Duodenal mucosa (tissue), 2 donors: ENCODE results near the gene USH1C.

ENCODE experiments used
- H3K27ac ChIP-seq: one replicate; pipeline ENCODE4 v1.7.0; 2013; ENCODE audit warnings: low read depth, low read length
- H3K27me3 ChIP-seq, 2 donors: one replicate each; pipeline ENCODE4 v1.7.0; 2013; ENCODE audit warnings: low read length in 2 of 2, control low read depth in 1 of 2; ENCODE audit not compliant: insufficient read depth in 2 of 2, control insufficient read depth in 1 of 2
- H3K36me3 ChIP-seq, 2 donors: one replicate each; pipeline ENCODE4 v1.7.0; 2013; ENCODE audit warnings: low read length in 2 of 2, control low read depth in 1 of 2; ENCODE audit not compliant: insufficient read depth in 2 of 2, control insufficient read depth in 1 of 2
- H3K4me1 ChIP-seq, 2 donors: one replicate each; pipeline ENCODE4 v1.7.0; 2013; ENCODE audit warnings: low read length in 2 of 2, control low read depth in 1 of 2; ENCODE audit not compliant: insufficient read depth in 2 of 2, control insufficient read depth in 1 of 2
- H3K4me3 ChIP-seq, 2 donors: one replicate each; pipeline ENCODE4 v1.7.0; 2013; ENCODE audit warnings: low read length in 2 of 2, low read depth in 1 of 2
- H3K9ac ChIP-seq, 2 donors: one replicate each; pipeline ENCODE4 v1.7.0; 2013; ENCODE audit warnings: low read length in 2 of 2, low read depth in 1 of 2
- H3K9me3 ChIP-seq, 2 donors: one replicate each; pipeline ENCODE4 v1.7.0; 2013; ENCODE audit warnings: low read length in 2 of 2, control low read depth in 1 of 2; ENCODE audit not compliant: control insufficient read depth in 1 of 2

The USH1C gene

GRCh38 chr11:17570034-17570433 lies 25.8 kb upstream of the USH1C start:
- Histone ChIP-seq H3K4me1 (no peaks in the 10 kb centered on the region), H3K9me3 (no peaks in the 10 kb centered on the region), H3K27me3 (no peaks in the 10 kb centered on the region), H3K9ac (no peak overlapping the region), H3K36me3 (no peaks in the 10 kb centered on the region), H3K27ac (no peak overlapping the region), H3K4me3 (no peak overlapping the region)

GRCh38 chr11:17568944-17569343 lies 24.7 kb upstream of the USH1C start:
- Histone ChIP-seq H3K4me1 (no peaks in the 10 kb centered on the region), H3K4me3 (no peak overlapping the region), H3K9ac (no peak overlapping the region), H3K27ac (no peak overlapping the region), H3K27me3 (no peaks in the 10 kb centered on the region), H3K36me3 (no peaks in the 10 kb centered on the region), H3K9me3 (no peaks in the 10 kb centered on the region)

- Histone ChIP-seq H3K4me3 (no peak overlapping the region), H3K27ac (no peak overlapping the region), H3K27me3 (no peaks in the 10 kb centered on the region), H3K9ac (no peak overlapping the region), H3K36me3 (no peaks in the 10 kb centered on the region), H3K4me1 (no peaks in the 10 kb centered on the region), H3K9me3 (no peaks in the 10 kb centered on the region)
These were observed 20.4 kb upstream of the USH1C start for GRCh38 chr11:17564687-17565042.

GRCh38 chr11:17563961-17564686 lies 19.9 kb upstream of the USH1C start:
- no peaks in the 10 kb centered on the region for H3K4me1 ChIP-seq
- H3K9ac ChIP-seq: no peak overlapping the region
- no peak overlapping the region for H3K27ac ChIP-seq
- H3K27me3 ChIP-seq: no peaks in the 10 kb centered on the region
- no peaks in the 10 kb centered on the region for H3K9me3 ChIP-seq
- H3K4me3 ChIP-seq: no peak overlapping the region
- H3K36me3 ChIP-seq: no peaks in the 10 kb centered on the region

- Histone ChIP-seq H3K27me3 (no peaks in the 10 kb centered on the region), H3K27ac (no peak overlapping the region), H3K9ac (no peak overlapping the region), H3K36me3 (no peaks in the 10 kb centered on the region), H3K4me1 (no peaks in the 10 kb centered on the region), H3K4me3 (no peak overlapping the region), H3K9me3 (no peaks in the 10 kb centered on the region)
These were observed 19.0 kb upstream of the USH1C start for GRCh38 chr11:17563231-17563646.

- H3K36me3 ChIP-seq: no peaks in the 10 kb centered on the region
- H3K9me3 ChIP-seq: no peaks in the 10 kb centered on the region
- no peaks in the 10 kb centered on the region for H3K4me1 ChIP-seq
- H3K27me3 ChIP-seq: no peaks in the 10 kb centered on the region
- H3K27ac ChIP-seq: no peak overlapping the region
- no peak overlapping the region for H3K4me3 ChIP-seq
- no peak overlapping the region for H3K9ac ChIP-seq
These were observed 17.3 kb upstream of the USH1C start for GRCh38 chr11:17561526-17561925.

GRCh38 chr11:17561111-17561415 lies 16.8 kb upstream of the USH1C start:
- no peaks in the 10 kb centered on the region for H3K9me3 ChIP-seq
- no peaks in the 10 kb centered on the region for H3K27me3 ChIP-seq
- H3K36me3 ChIP-seq: no peaks in the 10 kb centered on the region
- no peak overlapping the region for H3K9ac ChIP-seq
- no peaks in the 10 kb centered on the region for H3K4me1 ChIP-seq
- no peak overlapping the region for H3K27ac ChIP-seq
- no peak overlapping the region for H3K4me3 ChIP-seq

- no peaks in the 10 kb centered on the region for H3K27me3 ChIP-seq
- H3K4me3 ChIP-seq: no peak overlapping the region
- no peaks in the 10 kb centered on the region for H3K36me3 ChIP-seq
- H3K9me3 ChIP-seq: no peaks in the 10 kb centered on the region
- no peaks in the 10 kb centered on the region for H3K4me1 ChIP-seq
- H3K9ac ChIP-seq: no peak overlapping the region
- H3K27ac ChIP-seq: no peak overlapping the region
These were observed 16.3 kb upstream of the USH1C start for GRCh38 chr11:17560281-17561110.

GRCh38 chr11:17559341-17560087 lies 15.3 kb upstream of the USH1C start:
- Histone ChIP-seq H3K9ac (no peak overlapping the region), H3K27ac (no peak overlapping the region), H3K27me3 (no peaks in the 10 kb centered on the region), H3K4me1 (no peaks in the 10 kb centered on the region), H3K9me3 (no peaks in the 10 kb centered on the region), H3K4me3 (no peak overlapping the region), H3K36me3 (no peaks in the 10 kb centered on the region)

- Histone ChIP-seq H3K4me3 (no peak overlapping the region), H3K27ac (no peak overlapping the region), H3K9me3 (no peaks in the 10 kb centered on the region), H3K36me3 (no peaks in the 10 kb centered on the region), H3K27me3 (no peaks in the 10 kb centered on the region), H3K4me1 (no peaks in the 10 kb centered on the region), H3K9ac (no peak overlapping the region)
These were observed 14.7 kb upstream of the USH1C start for GRCh38 chr11:17558916-17559315.
